IMR-90 (cell line): ENCODE measurements around the gene TNFAIP8. TPM values are rescaled to one million over a fixed set of nuclear protein-coding genes. Genes with fewer than 3 reads are reported as not detected.
A peak's percentile ranks its signal among the peaks of the same experiment; 100 is the strongest.

Experiments used
- ATAC-seq: fragments of 200-7000 bp; cut with Tn5 transposase; 2 replicates; pipeline ENCODE4 v1.9.1; 2020; ENCODE audit warnings: low read depth, mild to moderate bottlenecking, moderate library complexity
- BruUV-seq: library from RNA; stranded (reverse); fragments of 400-500 nt; replicated peaks from 2 replicates; lab custom pipeline; 2021; lab: Mats Ljungman, UMichigan
- CTCF ChIA-PET: fragments of 300-600 bp; formaldehyde crosslinking; extraction: SDS; loops from one replicate; lab custom pipeline; 2021; ENCODE audit warnings: antibody characterized with exemption; lab: Yijun Ruan, JAX
- POLR2A ChIA-PET: fragments of 300-600 bp; sonication (Branson Sonifier 250); formaldehyde crosslinking; loops from one replicate; lab custom pipeline; 2022; ENCODE audit warnings: antibody characterized with exemption; ENCODE audit not compliant: unreplicated experiment; lab: Charles Lee
- DNase-seq: peaks from one replicate; pipeline ENCODE4 v3.0.0; 2013
- H2AFZ ChIP-seq: replicated peaks from 2 replicates; pipeline ENCODE3; 2013; ENCODE audit warnings: low read length, mild to moderate bottlenecking; ENCODE audit not compliant: poor library complexity
- H2AK5ac ChIP-seq: 2 replicates; pipeline ENCODE4 v1.6.1; 2013; ENCODE audit warnings: low read depth, low read length, inconsistent platforms
- H2AK9ac ChIP-seq: replicated peaks from 2 replicates; pipeline ENCODE3; 2013; ENCODE audit warnings: mild to moderate bottlenecking, low read depth, low read length, moderate library complexity; ENCODE audit not compliant: poor library complexity
- H2BK120ac ChIP-seq: 2 replicates; pipeline ENCODE4 v1.6.1; 2013; ENCODE audit warnings: low read depth, low read length, inconsistent platforms
- H2BK15ac ChIP-seq: 3 replicates; pipeline ENCODE4 v1.6.1; 2013; ENCODE audit warnings: low read depth, low read length, inconsistent platforms
- H2BK20ac ChIP-seq: 2 replicates; pipeline ENCODE4 v1.6.1; 2013; ENCODE audit warnings: low read depth, mild to moderate bottlenecking, inconsistent platforms, low read length, moderate library complexity
- H2BK5ac ChIP-seq: 2 replicates; pipeline ENCODE4 v1.6.1; 2013; ENCODE audit warnings: mild to moderate bottlenecking, low read depth, low read length, inconsistent platforms; ENCODE audit not compliant: poor library complexity, severe bottlenecking
- H3K14ac ChIP-seq: replicated peaks from 2 replicates; pipeline ENCODE4 v1.6.1; 2013; ENCODE audit warnings: low read depth, low read length, inconsistent platforms
- H3K18ac ChIP-seq: 2 replicates; pipeline ENCODE4 v1.6.1; 2013; ENCODE audit warnings: low read depth, low read length, control low read depth
- H3K23ac ChIP-seq: 2 replicates; pipeline ENCODE4 v1.6.1; 2013; ENCODE audit warnings: low read depth, low read length, inconsistent platforms
- H3K27ac ChIP-seq: 2 replicates; pipeline ENCODE4 v1.5.1; 2013; ENCODE audit warnings: mild to moderate bottlenecking, control low read depth, low read length; ENCODE audit not compliant: insufficient read depth
- H3K27me3 ChIP-seq: 2 replicates; pipeline ENCODE4 v1.6.1; 2013; ENCODE audit warnings: low read length; ENCODE audit not compliant: control insufficient read depth, insufficient read depth
- H3K36me3 ChIP-seq: 2 replicates; pipeline ENCODE4 v1.6.1; 2013; ENCODE audit warnings: low read length, mixed read lengths; ENCODE audit not compliant: control insufficient read depth, insufficient read depth
- H3K4ac ChIP-seq: 2 replicates; pipeline ENCODE4 v1.6.1; 2013; ENCODE audit warnings: low read depth, low read length, inconsistent platforms
- H3K4me1 ChIP-seq: 2 replicates; pipeline ENCODE4 v1.6.1; 2013; ENCODE audit warnings: low read length, mixed read lengths; ENCODE audit not compliant: control insufficient read depth, insufficient read depth
- H3K4me2 ChIP-seq: 2 replicates; pipeline ENCODE4 v1.6.1; 2013; ENCODE audit warnings: low read depth, mild to moderate bottlenecking, control low read depth, low read length, moderate library complexity
- H3K4me3 ChIP-seq: 2 replicates; pipeline ENCODE4 v1.5.1; 2013; ENCODE audit warnings: low read depth, mild to moderate bottlenecking, control low read depth, low read length, moderate library complexity; ENCODE audit not compliant: insufficient read depth
- H3K56ac ChIP-seq: 2 replicates; pipeline ENCODE4 v1.6.1; 2013; ENCODE audit warnings: low read length, inconsistent platforms; ENCODE audit not compliant: insufficient read depth; ENCODE audit errors: extremely low read depth
- H3K79me1 ChIP-seq, 2 experiments: 2 replicates each; pipeline ENCODE4 v1.6.1; 2013; ENCODE audit warnings: low read length in 2 of 2, inconsistent platforms in 1 of 2, low read depth in 1 of 2
- H3K9ac ChIP-seq: 2 replicates; pipeline ENCODE4 v1.6.1; 2013; ENCODE audit warnings: low read depth, low read length, control low read depth
- H3K9me1 ChIP-seq: 2 replicates; pipeline ENCODE4 v1.6.1; 2013; ENCODE audit warnings: low read length, inconsistent platforms; ENCODE audit not compliant: insufficient read depth
- H3K9me3 ChIP-seq: 2 replicates; pipeline ENCODE4 v1.6.1; 2013; ENCODE audit warnings: low read length; ENCODE audit not compliant: control insufficient read depth, insufficient read depth
- H4K20me1 ChIP-seq: 2 replicates; pipeline ENCODE4 v1.6.1; 2013; ENCODE audit warnings: low read length, inconsistent platforms; ENCODE audit not compliant: insufficient read depth
- H4K5ac ChIP-seq: 2 replicates; pipeline ENCODE4 v1.6.1; 2013; ENCODE audit warnings: mild to moderate bottlenecking, low read depth, low read length, control low read depth
- H4K8ac ChIP-seq, 2 experiments: 2 replicates each; pipeline ENCODE4 v1.6.1; 2013; ENCODE audit warnings: low read depth in 2 of 2, low read length in 2 of 2, control low read depth in 1 of 2, inconsistent platforms in 1 of 2
- H4K91ac ChIP-seq: 2 replicates; pipeline ENCODE4 v1.6.1; 2013; ENCODE audit warnings: low read depth, low read length, inconsistent platforms; ENCODE audit not compliant: insufficient read depth
- FOS ChIP-seq: fragments of 150-350 bp; IDR thresholded peaks from 2 replicates; pipeline ENCODE4 v1.6.1; 2016; ENCODE audit warnings: low read depth, low read length
- MAZ ChIP-seq: IDR thresholded peaks from 2 replicates; pipeline ENCODE4 v1.6.1; 2012; ENCODE audit warnings: low read depth, mild to moderate bottlenecking, low read length, improper control_type of control experiment, moderate library complexity, borderline replicate concordance
- MXI1 ChIP-seq: IDR thresholded peaks from 2 replicates; pipeline ENCODE4 v1.6.1; 2012; ENCODE audit warnings: low read depth, mild to moderate bottlenecking, low read length, moderate library complexity, borderline replicate concordance
- NFE2L2 ChIP-seq: fragments of 150-350 bp; IDR thresholded peaks from 2 replicates; pipeline ENCODE4 v1.6.1; 2016; ENCODE audit warnings: low read depth, mild to moderate bottlenecking, low read length
- RAD21 ChIP-seq: IDR thresholded peaks from 2 replicates; pipeline ENCODE4 v1.6.1; 2012; ENCODE audit warnings: low read length, improper control_type of control experiment
- RCOR1 ChIP-seq: IDR thresholded peaks from 2 replicates; pipeline ENCODE4 v1.6.1; 2012; ENCODE audit warnings: mild to moderate bottlenecking, low read length, improper control_type of control experiment; ENCODE audit not compliant: insufficient replicate concordance
- WGBS, 2 experiments: methylation state at CpG; one replicate each; pipeline versions ENCODE4 v1.1.5 to v1.1.7; 2013; ENCODE audit warnings: missing lambda C conversion rate in 2 of 2; ENCODE audit not compliant: insufficient read length in 1 of 2; ENCODE audit errors: extremely low coverage in 2 of 2; 5-methylcytosine and 5-hydroxymethylcytosine counted together
- dilution Hi-C: fragments of 300-500 bp; cut with HindIII; formaldehyde crosslinking; loops from one replicate; pipeline ENCODE4 v1.14.3; 2018; ENCODE audit warnings: low sequenced_read_pairs; ENCODE audit not compliant: unreplicated experiment
- in situ Hi-C: fragments of 300-500 bp; cut with MboI; formaldehyde crosslinking; loops from 3 replicates; pipeline ENCODE4 v1.14.3; 2019; ENCODE audit warnings: low sequenced_read_pairs, inconsistent platforms, mixed read lengths
- intact Hi-C: fragments of 100-400 bp; cut with micrococcal nuclease; formaldehyde crosslinking; loops from 2 replicates; pipeline ENCODE4 v1.10.0; 2022
- polyA plus RNA-seq, 3 experiments: library from polyadenylated mRNA; depleted of rRNA; stranded (reverse); fragments of >200 nt; gene quantifications; 2 replicates each; pipeline ENCODE4 v1.2.3, GENCODE V29; 2012; ENCODE audit warnings: low replicate concordance in 1 of 3
- total RNA-seq: library from RNA; depleted of rRNA; stranded (reverse); fragments of >200 nt; gene quantifications from 2 replicates; pipeline ENCODE4 v1.2.3, GENCODE V29; 2012
- TF ChIP-seq, protein P1 (sequence below): conservative IDR thresholded peaks from 2 replicates; pipeline ENCODE4 v1.5.1; 2012; ENCODE audit warnings: mild to moderate bottlenecking, low read depth, low read length, improper control_type of control experiment
- TF ChIP-seq, protein P2 (sequence below): fragments of 150-350 bp; IDR thresholded peaks from 2 replicates; pipeline ENCODE4 v1.6.1; 2017; ENCODE audit warnings: mild to moderate bottlenecking, antibody characterized with exemption, low read length, low read depth

Gene TNFAIP8
- total and polyA plus RNA-seq, 2 of the 4 experiments (the other 2 are of a cell fraction), result 20.3 to 29.9 TPM

DNA sequence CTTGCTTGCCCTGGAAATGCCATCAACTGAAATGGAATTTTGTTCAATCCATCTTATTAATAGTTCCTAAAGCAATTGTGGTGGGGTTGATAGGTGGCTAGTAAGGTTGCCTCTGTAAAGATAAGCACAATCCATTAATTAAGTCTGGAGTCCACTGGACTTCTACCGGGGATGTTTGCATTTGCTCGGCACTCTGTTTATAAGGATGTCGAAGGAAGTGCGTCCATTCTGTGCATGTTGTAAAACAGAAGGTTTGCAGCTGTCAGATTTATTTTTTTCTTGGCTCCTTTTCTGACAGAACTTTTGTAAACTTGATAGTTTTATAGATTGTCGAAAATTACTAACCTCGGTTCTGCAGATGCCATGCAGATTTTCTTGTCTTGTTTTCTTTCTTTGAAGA lies 12.8 kb upstream of the TNFAIP8 start:
- H3K18ac ChIP-seq, result 0 out of 2 replicates have a peak overlapping the region, but pooled peaks have one; percentile 54
- H3K14ac ChIP-seq, result no peak overlapping the region
- no peak overlapping the region for H2BK20ac ChIP-seq
- CTCF ChIA-PET, result interaction anchor here (1.1 kb wide), 1 partner anchor 69 kb away, joined by 4 read pairs; no protein-coding TSS in a partner anchor
- H3K4me2 ChIP-seq, result peak overlapping the region; percentile 65
- TF ChIP-seq MXI1 (no peak), RCOR1 (no peak), MAZ (no peak), FOS (no peak), RAD21 (no peak), NFE2L2 (no peak)
- TF ChIP-seq, protein P1, sequence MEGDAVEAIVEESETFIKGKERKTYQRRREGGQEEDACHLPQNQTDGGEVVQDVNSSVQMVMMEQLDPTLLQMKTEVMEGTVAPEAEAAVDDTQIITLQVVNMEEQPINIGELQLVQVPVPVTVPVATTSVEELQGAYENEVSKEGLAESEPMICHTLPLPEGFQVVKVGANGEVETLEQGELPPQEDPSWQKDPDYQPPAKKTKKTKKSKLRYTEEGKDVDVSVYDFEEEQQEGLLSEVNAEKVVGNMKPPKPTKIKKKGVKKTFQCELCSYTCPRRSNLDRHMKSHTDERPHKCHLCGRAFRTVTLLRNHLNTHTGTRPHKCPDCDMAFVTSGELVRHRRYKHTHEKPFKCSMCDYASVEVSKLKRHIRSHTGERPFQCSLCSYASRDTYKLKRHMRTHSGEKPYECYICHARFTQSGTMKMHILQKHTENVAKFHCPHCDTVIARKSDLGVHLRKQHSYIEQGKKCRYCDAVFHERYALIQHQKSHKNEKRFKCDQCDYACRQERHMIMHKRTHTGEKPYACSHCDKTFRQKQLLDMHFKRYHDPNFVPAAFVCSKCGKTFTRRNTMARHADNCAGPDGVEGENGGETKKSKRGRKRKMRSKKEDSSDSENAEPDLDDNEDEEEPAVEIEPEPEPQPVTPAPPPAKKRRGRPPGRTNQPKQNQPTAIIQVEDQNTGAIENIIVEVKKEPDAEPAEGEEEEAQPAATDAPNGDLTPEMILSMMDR, result no peak
- TF ChIP-seq, protein P2, sequence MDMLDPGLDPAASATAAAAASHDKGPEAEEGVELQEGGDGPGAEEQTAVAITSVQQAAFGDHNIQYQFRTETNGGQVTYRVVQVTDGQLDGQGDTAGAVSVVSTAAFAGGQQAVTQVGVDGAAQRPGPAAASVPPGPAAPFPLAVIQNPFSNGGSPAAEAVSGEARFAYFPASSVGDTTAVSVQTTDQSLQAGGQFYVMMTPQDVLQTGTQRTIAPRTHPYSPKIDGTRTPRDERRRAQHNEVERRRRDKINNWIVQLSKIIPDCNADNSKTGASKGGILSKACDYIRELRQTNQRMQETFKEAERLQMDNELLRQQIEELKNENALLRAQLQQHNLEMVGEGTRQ, result no peak
- ATAC-seq (peak; percentile 62), DNase-seq (peak; percentile 67)
- H3K23ac ChIP-seq, result no peak overlapping the region
- H3K79me1 ChIP-seq, result peaks cover 3 to 16% of the 10 kb centered on the region in 2 experiments; a peak in 3 of 4 replicates
- H3K36me3 ChIP-seq, result no peaks in the 10 kb centered on the region
- H2AFZ ChIP-seq, result no peak overlapping the region
- in situ Hi-C loops (no loop called here), dilution Hi-C loops (no loop called here), intact Hi-C loops (no loop called here)
- H4K5ac ChIP-seq, result no peak overlapping the region
- peak overlapping the region; percentile 54; the same call in 1 of the 2 replicates for H3K27ac ChIP-seq
- POLR2A ChIA-PET, result no interaction called here
- 20% methylated on average over 2 of the region's 6 CpGs; no CpG with 5 or more reads in 1 of the 2 experiments for WGBS, 2 experiments
- no peak overlapping the region for H4K91ac ChIP-seq
- H3K4me3 ChIP-seq, result no peak overlapping the region
- H4K8ac ChIP-seq, result no peak overlapping the region; a peak in 1 of 4 replicates
- H3K9ac ChIP-seq, result no peak overlapping the region
- no peak overlapping the region for H2AK9ac ChIP-seq
- no peak overlapping the region for H2BK5ac ChIP-seq
- H3K9me3 ChIP-seq, result no peaks in the 10 kb centered on the region
- no peaks in the 10 kb centered on the region; the same call in 1 of the 2 replicates for H3K9me1 ChIP-seq
- no peak overlapping the region for H2AK5ac ChIP-seq
- no peak overlapping the region for H3K56ac ChIP-seq
- no peaks in the 10 kb centered on the region for H3K27me3 ChIP-seq
- peak overlapping the region; percentile 39; the same call in 1 of the 2 replicates for H2BK120ac ChIP-seq
- no TSS peak for BruUV-seq
- H2BK15ac ChIP-seq, result no peak overlapping the region
- H3K4ac ChIP-seq, result no peak overlapping the region
- no peaks in the 10 kb centered on the region for H4K20me1 ChIP-seq
- H3K4me1 ChIP-seq, result peaks cover 9% of the 10 kb centered on the region
